ENCODE results near the gene CDCP2.

Gene CDCP2

GRCh38 chr1:54114001-54114400 lies 38.8 kb downstream of the CDCP2 start:
- no peak for TF ChIP-seq CTCF (conservative IDR thresholded peaks at IDR 0.05; ENCODE audit: control insufficient read depth, insufficient read depth, low read depth, low read length)
- H3K4me3 ChIP-seq (ENCODE audit: control insufficient read depth, low read depth, low read length), result no peak overlapping the region
- DNase-seq (ENCODE audit: low read depth), result no peak

- no peak overlapping the region for H3K4me3 ChIP-seq (ENCODE audit: control insufficient read depth, low read depth, low read length)
- DNase-seq (ENCODE audit: low read depth), result no peak
- no peak for TF ChIP-seq CTCF (conservative IDR thresholded peaks at IDR 0.05; ENCODE audit: control insufficient read depth, insufficient read depth, low read depth, low read length)
Measured at GRCh38 chr1:54112705-54113368, 40.0 kb downstream of the CDCP2 start.

GRCh38 chr1:54112027-54112426 lies 40.8 kb downstream of the CDCP2 start:
- no peak overlapping the region for H3K4me3 ChIP-seq (ENCODE audit: control insufficient read depth, low read depth, low read length)
- no peak for TF ChIP-seq CTCF (conservative IDR thresholded peaks at IDR 0.05; ENCODE audit: control insufficient read depth, insufficient read depth, low read depth, low read length)
- DNase-seq (ENCODE audit: low read depth), result no peak

GRCh38 chr1:54111624-54112023 lies 41.2 kb downstream of the CDCP2 start:
- TF ChIP-seq CTCF (conservative IDR thresholded peaks at IDR 0.05; ENCODE audit: control insufficient read depth, insufficient read depth, low read depth, low read length), result no peak
- no peak for DNase-seq (ENCODE audit: low read depth)
- H3K4me3 ChIP-seq (ENCODE audit: control insufficient read depth, low read depth, low read length), result no peak overlapping the region

GRCh38 chr1:54110996-54111395 lies 41.8 kb downstream of the CDCP2 start:
- DNase-seq (ENCODE audit: low read depth), result no peak
- no peak overlapping the region for H3K4me3 ChIP-seq (ENCODE audit: control insufficient read depth, low read depth, low read length)
- TF ChIP-seq CTCF (conservative IDR thresholded peaks at IDR 0.05; ENCODE audit: control insufficient read depth, insufficient read depth, low read depth, low read length), result no peak

- H3K4me3 ChIP-seq (ENCODE audit: control insufficient read depth, low read depth, low read length), result no peak overlapping the region
- no peak for TF ChIP-seq CTCF (conservative IDR thresholded peaks at IDR 0.05; ENCODE audit: control insufficient read depth, insufficient read depth, low read depth, low read length)
- no peak for DNase-seq (ENCODE audit: low read depth)
Measured at GRCh38 chr1:54109129-54110090, 43.4 kb downstream of the CDCP2 start.
